H9 (cell line): ENCODE data around the gene PTPRN2. TPM values are rescaled to one million over a fixed set of nuclear protein-coding genes. Genes with fewer than 3 reads are reported as not detected.

Source experiments
- DNase-seq: peaks from one replicate; pipeline ENCODE4 v3.0.0-alpha.2; 2017
- H2AFZ ChIP-seq: one replicate; pipeline ENCODE4 v1.6.1; 2013; ENCODE audit warnings: mild to moderate bottlenecking, low read length, control low read depth, moderate library complexity
- H2AK5ac ChIP-seq: 2 replicates; pipeline ENCODE4 v1.6.1; 2013; ENCODE audit warnings: low read length, control low read depth, mixed read lengths; ENCODE audit not compliant: insufficient read length
- H2BK120ac ChIP-seq: one replicate; pipeline ENCODE4 v1.6.1; 2013; ENCODE audit warnings: low read depth, mild to moderate bottlenecking, low read length, control low read depth, inconsistent platforms; ENCODE audit not compliant: poor library complexity, severe bottlenecking
- H2BK12ac ChIP-seq: 2 replicates; pipeline ENCODE4 v1.6.1; 2013; ENCODE audit warnings: low read length, control low read depth, mixed read lengths, low read depth; ENCODE audit not compliant: insufficient read length
- H2BK15ac ChIP-seq: 2 replicates; pipeline ENCODE4 v1.6.1; 2013; ENCODE audit warnings: low read depth, low read length, control low read depth
- H2BK20ac ChIP-seq: one replicate; pipeline ENCODE4 v1.6.1; 2013; ENCODE audit warnings: low read depth, mild to moderate bottlenecking, low read length, control low read depth, inconsistent platforms; ENCODE audit not compliant: poor library complexity, severe bottlenecking
- H2BK5ac ChIP-seq: 2 replicates; pipeline ENCODE4 v1.6.1; 2013; ENCODE audit warnings: low read length, control low read depth, mixed read lengths; ENCODE audit not compliant: insufficient read length
- H3K14ac ChIP-seq: 2 replicates; pipeline ENCODE4 v1.6.1; 2013; ENCODE audit warnings: low read length, control low read depth; ENCODE audit not compliant: insufficient read depth
- H3K18ac ChIP-seq: 2 replicates; pipeline ENCODE4 v1.6.1; 2013; ENCODE audit warnings: low read depth, mild to moderate bottlenecking, mixed read lengths, low read length, control low read depth; ENCODE audit not compliant: insufficient read length
- H3K23ac ChIP-seq: 2 replicates; pipeline ENCODE4 v1.6.1; 2013; ENCODE audit warnings: low read length, control low read depth, mixed read lengths, low read depth; ENCODE audit not compliant: insufficient read length
- H3K23me2 ChIP-seq: 2 replicates; pipeline ENCODE4 v1.6.1; 2013; ENCODE audit warnings: low read depth, mild to moderate bottlenecking, mixed read lengths, low read length, control low read depth; ENCODE audit not compliant: insufficient read length, poor library complexity, severe bottlenecking
- H3K27ac ChIP-seq: 2 replicates; pipeline ENCODE4 v1.5.1; 2013; ENCODE audit warnings: low read length, control low read depth, mixed read lengths, low read depth; ENCODE audit not compliant: insufficient read length
- H3K27me3 ChIP-seq: 2 replicates; pipeline ENCODE4 v1.6.1; 2013; ENCODE audit warnings: low read length, control low read depth, inconsistent platforms; ENCODE audit not compliant: insufficient read depth
- H3K4ac ChIP-seq: 2 replicates; pipeline ENCODE4 v1.6.1; 2013; ENCODE audit warnings: low read depth, mild to moderate bottlenecking, control low read depth, inconsistent platforms, low read length, moderate library complexity
- H3K4me1 ChIP-seq: 2 replicates; pipeline ENCODE4 v1.6.1; 2013; ENCODE audit warnings: low read length, control low read depth, inconsistent platforms; ENCODE audit not compliant: insufficient read depth
- H3K4me2 ChIP-seq: 2 replicates; pipeline ENCODE4 v1.6.1; 2013; ENCODE audit warnings: low read length, control low read depth, mixed read lengths; ENCODE audit not compliant: insufficient read length, insufficient read depth
- H3K56ac ChIP-seq: 2 replicates; pipeline ENCODE4 v1.6.1; 2013; ENCODE audit warnings: low read depth, mild to moderate bottlenecking, mixed read lengths, low read length, control low read depth; ENCODE audit not compliant: insufficient read length
- H3K79me1 ChIP-seq: 2 replicates; pipeline ENCODE4 v1.6.1; 2013; ENCODE audit warnings: low read depth, mild to moderate bottlenecking, moderate library complexity, low read length, control low read depth, inconsistent platforms; ENCODE audit not compliant: insufficient read depth, poor library complexity, severe bottlenecking
- H3K79me2 ChIP-seq: 2 replicates; pipeline ENCODE4 v1.6.1; 2013; ENCODE audit warnings: low read length, control low read depth, inconsistent platforms; ENCODE audit not compliant: insufficient read depth
- H3K9ac ChIP-seq: 2 replicates; pipeline ENCODE4 v1.6.1; 2013; ENCODE audit warnings: low read length, control low read depth, mixed read lengths; ENCODE audit not compliant: insufficient read length; ENCODE audit errors: extremely low read depth
- H3K9me3 ChIP-seq: one replicate; pipeline ENCODE4 v1.6.1; 2013; ENCODE audit warnings: low read depth, low read length, inconsistent platforms; ENCODE audit not compliant: control insufficient read depth
- H3T11ph ChIP-seq: one replicate; pipeline ENCODE4 v1.6.1; 2013; ENCODE audit warnings: mild to moderate bottlenecking, low read length, control low read depth, inconsistent platforms
- H4K20me1 ChIP-seq: one replicate; pipeline ENCODE4 v1.6.1; 2013; ENCODE audit not compliant: control insufficient read depth, insufficient read length, insufficient read depth
- H4K5ac ChIP-seq: 2 replicates; pipeline ENCODE4 v1.6.1; 2013; ENCODE audit warnings: low read depth, mild to moderate bottlenecking, mixed read lengths, low read length, control low read depth; ENCODE audit not compliant: insufficient read length
- H4K8ac ChIP-seq: replicated peaks from 2 replicates; pipeline ENCODE4 v1.6.1; 2013; ENCODE audit warnings: low read length, control low read depth, mixed read lengths, low read depth; ENCODE audit not compliant: insufficient read length
- H4K91ac ChIP-seq: 2 replicates; pipeline ENCODE4 v1.6.1; 2013; ENCODE audit warnings: low read depth, mild to moderate bottlenecking, moderate library complexity, mixed read lengths, low read length, control low read depth; ENCODE audit not compliant: insufficient read length
- H3K27ac Mint-ChIP-seq, 3 experiments: 2 replicates in 2 of 3; 3 replicates in 1 of 3; pipeline ENCODE4 v1.8.0; 2020 to 2021; ENCODE audit warnings: mixed read lengths in 3 of 3, mild to moderate bottlenecking in 1 of 3, moderate library complexity in 1 of 3
- H3K27me3 Mint-ChIP-seq: 2 replicates; pipeline ENCODE4 v1.8.0; 2021; ENCODE audit warnings: low read depth, mild to moderate bottlenecking, moderate library complexity, mixed read lengths
- H3K36me3 Mint-ChIP-seq, 3 experiments: 2 replicates in 2 of 3; 3 replicates in 1 of 3; pipeline ENCODE4 v1.8.0; 2020 to 2021; ENCODE audit warnings: low read depth in 3 of 3, mixed read lengths in 3 of 3; ENCODE audit not compliant: insufficient read depth in 1 of 3
- H3K4me1 Mint-ChIP-seq, 2 experiments: 2 replicates each; pipeline ENCODE4 v1.8.0; 2020; ENCODE audit warnings: mixed read lengths in 2 of 2
- H3K4me3 Mint-ChIP-seq, 2 experiments: 2 replicates in 1 of 2; 3 replicates in 1 of 2; pipeline ENCODE4 v1.8.0; 2020 to 2021; ENCODE audit warnings: mild to moderate bottlenecking in 2 of 2, mixed read lengths in 2 of 2, moderate library complexity in 1 of 2
- H3K9me3 Mint-ChIP-seq, 2 experiments: 2 replicates in 1 of 2; 3 replicates in 1 of 2; pipeline ENCODE4 v1.8.0; 2020; ENCODE audit warnings: mild to moderate bottlenecking in 2 of 2, mixed read lengths in 2 of 2, moderate library complexity in 1 of 2
- WGBS: extraction: QIAGEN DNeasy Blood & Tissue Kit; methylation state at CpG from one replicate; pipeline ENCODE4 v1.1.7; 2013; ENCODE audit warnings: missing lambda C conversion rate, low lambda C conversion rate, mixed read lengths; ENCODE audit not compliant: insufficient read length; ENCODE audit errors: extremely low coverage; 5-methylcytosine and 5-hydroxymethylcytosine counted together
- total RNA-seq: library from RNA; stranded (reverse); gene quantifications from 2 replicates; pipeline ENCODE4 v1.2.1, GENCODE V29; 2021
- TF ChIP-seq, protein P1 (sequence below): fragments of 200-600 bp; sonication (generic); conservative IDR thresholded peaks from 3 replicates; pipeline ENCODE4 v1.8.0; 2021; ENCODE audit warnings: antibody characterized with exemption, mild to moderate bottlenecking

Gene PTPRN2
- total RNA-seq, 1 experiment from 2014 or later = 5.2 TPM

DNA sequence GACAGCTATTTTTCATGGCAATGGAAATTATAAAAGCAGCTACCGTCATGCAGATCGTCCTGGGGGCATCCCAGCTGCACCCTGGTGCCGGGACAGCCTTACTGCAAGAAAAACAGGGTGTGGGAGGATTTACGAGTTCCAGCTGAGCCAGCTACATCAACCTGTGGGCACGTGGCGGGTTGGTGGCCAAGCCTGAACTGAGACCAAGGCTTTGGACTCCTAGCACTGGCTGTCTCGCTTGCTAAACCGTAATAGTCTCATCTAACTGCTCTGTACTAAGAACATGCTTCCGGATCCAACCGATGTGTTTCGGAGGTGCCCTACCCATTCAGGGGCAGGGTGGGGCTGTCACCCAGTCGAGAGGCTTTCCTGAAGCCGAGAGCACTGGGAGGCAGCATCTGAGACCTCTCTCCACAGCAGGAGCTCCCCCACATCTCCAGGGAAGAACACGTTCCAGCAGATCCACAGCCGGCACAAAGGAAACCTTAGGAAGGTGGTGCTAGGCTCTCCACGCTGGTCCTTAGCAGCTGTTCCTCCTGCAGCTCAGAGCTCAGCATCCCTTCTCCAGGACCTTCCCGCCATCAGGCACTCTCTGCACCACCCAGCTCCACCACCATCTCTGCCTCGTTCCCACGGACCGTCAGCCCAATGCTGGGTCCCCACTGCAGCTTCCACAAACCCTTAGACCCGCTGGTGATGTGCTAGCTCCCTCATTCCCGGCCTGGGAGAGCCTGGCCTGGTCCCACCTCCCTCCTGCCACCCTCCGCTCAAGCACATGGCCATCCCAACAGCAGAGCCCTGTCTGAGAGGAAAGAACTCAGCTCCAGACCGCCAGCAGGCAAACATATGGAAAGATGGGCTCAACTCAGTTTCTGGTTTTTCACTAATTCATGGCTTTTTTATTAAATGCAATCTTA is 158.5 kb downstream of the PTPRN2 start:
- Histone ChIP-seq H3K23me2 (no peaks in the 10 kb centered on the region), H3K4ac (no peak overlapping the region), H2AK5ac (no peak overlapping the region), H3K4me2 (no peak overlapping the region), H3K4me1 (no peaks in the 10 kb centered on the region), H4K91ac (no peak overlapping the region), H4K20me1 (no peaks in the 10 kb centered on the region), H4K5ac (no peak overlapping the region), H3K56ac (no peak overlapping the region), H3K9me3 (no peaks in the 10 kb centered on the region), H2BK5ac (no peak overlapping the region), H3K79me1 (no peaks in the 10 kb centered on the region), H3K14ac (no peak overlapping the region; the same call in 1 of the 2 replicates), H3K27ac (no peak overlapping the region), H3K23ac (no peak overlapping the region), H2BK120ac (no peak overlapping the region), H4K8ac (no peak overlapping the region), H3K18ac (no peak overlapping the region), H3T11ph (no peak overlapping the region), H2AFZ (no peak overlapping the region), H2BK12ac (no peak overlapping the region), H2BK15ac (no peak overlapping the region), H2BK20ac (no peak overlapping the region), H3K27me3 (no peaks in the 10 kb centered on the region), H3K79me2 (no peaks in the 10 kb centered on the region), H3K9ac (no peak overlapping the region)
- Mint-ChIP-seq H3K27ac (no peak overlapping the region; a peak in 1 of 7 replicates), H3K9me3 (peaks cover 0 to 3% of the 10 kb centered on the region in 2 experiments; a peak in 1 of 5 replicates), H3K36me3 (no peaks in the 10 kb centered on the region; a peak in 2 of 7 replicates), H3K4me1 (peaks cover 8 to 14% of the 10 kb centered on the region in 2 experiments), H3K27me3 (no peaks in the 10 kb centered on the region), H3K4me3 (no peak overlapping the region)
- no CpG with 5 or more reads among the region's 24 CpGs for WGBS
- TF ChIP-seq, protein P1, sequence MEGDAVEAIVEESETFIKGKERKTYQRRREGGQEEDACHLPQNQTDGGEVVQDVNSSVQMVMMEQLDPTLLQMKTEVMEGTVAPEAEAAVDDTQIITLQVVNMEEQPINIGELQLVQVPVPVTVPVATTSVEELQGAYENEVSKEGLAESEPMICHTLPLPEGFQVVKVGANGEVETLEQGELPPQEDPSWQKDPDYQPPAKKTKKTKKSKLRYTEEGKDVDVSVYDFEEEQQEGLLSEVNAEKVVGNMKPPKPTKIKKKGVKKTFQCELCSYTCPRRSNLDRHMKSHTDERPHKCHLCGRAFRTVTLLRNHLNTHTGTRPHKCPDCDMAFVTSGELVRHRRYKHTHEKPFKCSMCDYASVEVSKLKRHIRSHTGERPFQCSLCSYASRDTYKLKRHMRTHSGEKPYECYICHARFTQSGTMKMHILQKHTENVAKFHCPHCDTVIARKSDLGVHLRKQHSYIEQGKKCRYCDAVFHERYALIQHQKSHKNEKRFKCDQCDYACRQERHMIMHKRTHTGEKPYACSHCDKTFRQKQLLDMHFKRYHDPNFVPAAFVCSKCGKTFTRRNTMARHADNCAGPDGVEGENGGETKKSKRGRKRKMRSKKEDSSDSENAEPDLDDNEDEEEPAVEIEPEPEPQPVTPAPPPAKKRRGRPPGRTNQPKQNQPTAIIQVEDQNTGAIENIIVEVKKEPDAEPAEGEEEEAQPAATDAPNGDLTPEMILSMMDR = no peak; the same call in 2 of the 3 replicates
- no peak for DNase-seq
